Lower lobe of right lung (tissue), 2 donors: ENCODE results near the gene OR10H3. TPM values are rescaled to one million over a fixed set of nuclear protein-coding genes. Genes with fewer than 3 reads are reported as not detected.

ENCODE experiments used
- ATAC-seq, 2 donors: fragments of 200-7000 bp; cut with Tn5 transposase; one replicate each; pipeline ENCODE4 v1.9.1; 2020 to 2022; ENCODE audit warnings: mild to moderate bottlenecking in 2 of 2, moderate library complexity in 2 of 2
- DNase-seq: peaks from one replicate; pipeline ENCODE4 v3.0.0-alpha.2; 2020
- H3K27ac ChIP-seq: fragments of 200-600 bp; one replicate; pipeline ENCODE4 v1.8.0; 2022
- H3K27me3 ChIP-seq: fragments of 200-600 bp; one replicate; pipeline ENCODE4 v1.8.0; 2022; ENCODE audit warnings: low read depth
- H3K36me3 ChIP-seq: fragments of 200-600 bp; one replicate; pipeline ENCODE4 v1.8.0; 2022; ENCODE audit warnings: mild to moderate bottlenecking
- H3K4me1 ChIP-seq: fragments of 200-600 bp; one replicate; pipeline ENCODE4 v1.8.0; 2022
- H3K4me3 ChIP-seq: fragments of 200-600 bp; one replicate; pipeline ENCODE4 v1.8.0; 2022; ENCODE audit warnings: mild to moderate bottlenecking
- H3K9me3 ChIP-seq: fragments of 200-600 bp; one replicate; pipeline ENCODE4 v1.8.0; 2022
- CTCF ChIP-seq: fragments of 200-600 bp; IDR thresholded peaks from one replicate; pipeline ENCODE4 v1.8.0; 2022; ENCODE audit warnings: antibody characterized with exemption, mild to moderate bottlenecking
- intact Hi-C: fragments of 100-400 bp; cut with DNase I; formaldehyde crosslinking; loops from one replicate; pipeline ENCODE4 v1.11.0; 2022
- long read RNA-seq: library from polyadenylated mRNA; unstranded; transcript quantifications from one replicate; pipeline ENCODE4 v2.0.0, GENCODE V29; 2021
- total RNA-seq: library from RNA; stranded (reverse); fragmentation: NEBNext Ultra II Directional; extraction: Animal tissue kit (Norgen Biotek cat#: 25700); gene quantifications from one replicate; pipeline ENCODE4 v1.2.1, GENCODE V29; 2021
- donor health status: DM: no; HTN: yes; CAD: no; lungs with severe emphysema.

The OR10H3 gene
- total RNA-seq = not detected
- long read RNA-seq = 0 reads

- no peak for ATAC-seq
- no peaks in the 10 kb centered on the region for H3K36me3 ChIP-seq
- DNase-seq = no peak
- no peak within 1 kb of the TSS for H3K4me3 ChIP-seq
- TF ChIP-seq CTCF = no peak
- H3K27me3 ChIP-seq = no peaks in the 10 kb centered on the region
- no peaks in the 10 kb centered on the region for H3K4me1 ChIP-seq
- intact Hi-C loops = no loop called here
- H3K9me3 ChIP-seq = peaks cover 9% of the 10 kb centered on the region
- no peak within 1 kb of the TSS for H3K27ac ChIP-seq
Observed at GRCh38 chr19:15737722-15738121, at the start of gene OR10H3. OR10H3 (plus strand) TSS chr19:15737985; CDS start chr19:15741393, 3,408 bp downstream.

DNA sequence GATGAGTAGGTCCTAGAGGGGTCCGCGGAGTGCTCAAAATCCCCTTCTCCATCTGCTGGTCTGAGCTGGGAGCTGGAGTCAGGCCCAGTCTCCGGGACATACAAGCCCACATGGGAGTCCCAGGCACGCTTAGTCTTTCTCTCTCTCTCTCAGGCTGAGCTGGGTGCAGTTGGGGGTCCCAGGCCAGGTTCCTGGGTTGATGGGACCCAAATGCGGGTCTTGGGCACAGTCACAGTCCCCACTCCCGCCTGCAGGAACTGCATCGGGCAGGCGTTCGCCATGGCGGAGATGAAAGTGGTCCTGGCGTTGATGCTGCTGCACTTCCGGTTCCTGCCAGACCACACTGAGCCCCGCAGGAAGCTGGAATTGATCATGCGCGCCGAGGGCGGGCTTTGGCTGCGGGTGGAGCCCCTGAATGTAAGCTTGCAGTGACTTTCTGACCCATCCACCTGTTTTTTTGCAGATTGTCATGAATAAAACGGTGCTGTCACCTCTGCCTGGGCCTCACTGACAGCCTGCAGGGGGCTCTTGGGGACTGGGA is 41.1 kb upstream of the OR10H3 start:
- Histone ChIP-seq H3K27me3 (no peaks in the 10 kb centered on the region), H3K9me3 (no peaks in the 10 kb centered on the region), H3K27ac (no peak overlapping the region), H3K4me1 (no peaks in the 10 kb centered on the region), H3K4me3 (no peak overlapping the region), H3K36me3 (no peaks in the 10 kb centered on the region)
- ATAC-seq (no peak), DNase-seq (no peak)
- intact Hi-C loops = no loop called here
- TF ChIP-seq CTCF = no peak

GRCh38 chr19:15701757-15702533 is 35.8 kb upstream of the OR10H3 start:
- DNase-seq = no peak
- peaks cover 16% of the 10 kb centered on the region for H3K4me1 ChIP-seq
- H3K27ac ChIP-seq = no peak overlapping the region
- ATAC-seq = no peak
- H3K27me3 ChIP-seq = no peaks in the 10 kb centered on the region
- H3K36me3 ChIP-seq = no peaks in the 10 kb centered on the region
- no peak overlapping the region for H3K4me3 ChIP-seq
- H3K9me3 ChIP-seq = no peaks in the 10 kb centered on the region
- intact Hi-C loops = no loop called here
- no peak for TF ChIP-seq CTCF

DNA sequence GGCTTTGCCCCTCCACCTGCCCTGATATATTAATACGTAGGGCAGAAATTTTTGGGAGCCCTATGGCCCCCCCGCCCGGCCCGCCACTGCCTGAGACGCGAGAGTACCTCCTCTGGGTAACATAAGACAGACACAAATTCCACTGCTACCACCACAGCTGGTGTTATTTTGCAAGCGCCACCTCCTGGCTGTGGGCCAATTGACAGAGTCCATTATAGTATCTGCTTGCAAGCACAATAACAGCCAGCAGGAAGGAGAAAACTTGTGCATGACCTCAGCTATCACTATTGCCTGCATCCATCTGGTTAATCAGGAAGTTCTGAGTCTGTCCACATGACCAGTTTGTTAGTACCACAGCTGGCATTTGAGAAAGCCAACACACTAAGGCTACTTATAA is 35.3 kb upstream of the OR10H3 start:
- no peaks in the 10 kb centered on the region for H3K27me3 ChIP-seq
- no peak overlapping the region for H3K27ac ChIP-seq
- H3K4me3 ChIP-seq = no peak overlapping the region
- TF ChIP-seq CTCF = no peak
- no peaks in the 10 kb centered on the region for H3K9me3 ChIP-seq
- H3K4me1 ChIP-seq = peaks cover 16% of the 10 kb centered on the region
- H3K36me3 ChIP-seq = no peaks in the 10 kb centered on the region
- intact Hi-C loops = no loop called here
- ATAC-seq = peak; percentile 46 to 87
- DNase-seq = peak; percentile 72

GRCh38 chr19:15714638-15715037 is 23.1 kb upstream of the OR10H3 start:
- no peaks in the 10 kb centered on the region for H3K36me3 ChIP-seq
- H3K9me3 ChIP-seq = no peaks in the 10 kb centered on the region
- no peak overlapping the region for H3K4me3 ChIP-seq
- ATAC-seq = no peak
- no peaks in the 10 kb centered on the region for H3K4me1 ChIP-seq
- H3K27ac ChIP-seq = no peak overlapping the region
- TF ChIP-seq CTCF = no peak
- intact Hi-C loops = no loop called here
- peaks cover 17% of the 10 kb centered on the region for H3K27me3 ChIP-seq
- DNase-seq = no peak
